GM12892 (cell line): ENCODE measurements around the gene CCDC198.

Source experiments
- DNase-seq: peaks from one replicate; pipeline ENCODE4 v3.0.0; 2011; ENCODE audit not compliant: insufficient read length
- FAIRE-seq: peaks from 2 replicates; lab custom pipeline; 2011; peaks lifted over from hg19 to GRCh38; lab: Jason Lieb, UNC
- POLR2A ChIP-seq: IDR thresholded peaks from 2 replicates; pipeline ENCODE4 v1.6.1; 2011; ENCODE audit warnings: low read depth, low read length, control low read depth
- POLR2AphosphoS5 ChIP-seq: IDR thresholded peaks from 2 replicates; pipeline ENCODE4 v1.6.1; 2011; ENCODE audit warnings: low read depth, low read length, control low read depth
- TAF1 ChIP-seq: IDR thresholded peaks from 2 replicates; pipeline ENCODE4 v1.6.1; 2011; ENCODE audit warnings: low read depth, mild to moderate bottlenecking, control low read depth, low read length, borderline replicate concordance

Gene CCDC198

GRCh38 chr14:57461777-57462320, 31.8 kb downstream of the CCDC198 start:
- TF ChIP-seq POLR2A, result no peak
- TF ChIP-seq TAF1, result no peak
- no peak for TF ChIP-seq POLR2AphosphoS5

GRCh38 chr14:57435923-57436322, 57.7 kb downstream of the CCDC198 start:
- DNase-seq (no peak), FAIRE-seq (no peak)
- TF ChIP-seq POLR2A (no peak), TAF1 (no peak), POLR2AphosphoS5 (no peak)

More at GRCh38 chr14:57461777-57462320, 31.8 kb downstream of the CCDC198 start:
- no peak for FAIRE-seq
- no peak for DNase-seq

GRCh38 chr14:57420986-57421385, 72.7 kb downstream of the CCDC198 start:
- TF ChIP-seq TAF1, result no peak
- TF ChIP-seq POLR2A, result no peak
- TF ChIP-seq POLR2AphosphoS5, result no peak
- no peak for FAIRE-seq
- DNase-seq, result no peak

- TF ChIP-seq POLR2AphosphoS5 (no peak), TAF1 (no peak), POLR2A (no peak)
- DNase-seq, result no peak
- no peak for FAIRE-seq
These were observed 73.6 kb downstream of the CCDC198 start for GRCh38 chr14:57420033-57420432.
